Neural cell (in vitro differentiated cells): Measurements from ENCODE around the gene ASB4.

Source experiments
- CTCF ChIP-seq: fragments of 450-650 bp; IDR thresholded peaks from 2 replicates; pipeline ENCODE4 v1.5.1; 2014; ENCODE audit warnings: antibody characterized with exemption, mild to moderate bottlenecking, moderate library complexity; ENCODE audit not compliant: poor library complexity, severe bottlenecking
- EZH2 ChIP-seq: fragments of 200-600, 300-800 bp; shearing (Covaris generic), sonication (generic); IDR thresholded peaks from 2 replicates; pipeline ENCODE4 v1.6.1; 2014; ENCODE audit warnings: antibody characterized with exemption, low read length, borderline replicate concordance, mild to moderate bottlenecking; ENCODE audit not compliant: insufficient read depth, poor library complexity, severe bottlenecking
- MXI1 ChIP-seq: fragments of 450-650 bp; conservative IDR thresholded peaks from 2 replicates; pipeline ENCODE4 v1.6.1; 2014; ENCODE audit warnings: antibody characterized with exemption, mild to moderate bottlenecking; ENCODE audit not compliant: poor library complexity, severe bottlenecking
- POLR2AphosphoS5 ChIP-seq: IDR thresholded peaks from 2 replicates; pipeline ENCODE4 v1.6.1; 2012
- REST ChIP-seq: IDR thresholded peaks from 2 replicates; pipeline ENCODE4 v1.6.1; 2012; ENCODE audit warnings: borderline replicate concordance

DNA sequence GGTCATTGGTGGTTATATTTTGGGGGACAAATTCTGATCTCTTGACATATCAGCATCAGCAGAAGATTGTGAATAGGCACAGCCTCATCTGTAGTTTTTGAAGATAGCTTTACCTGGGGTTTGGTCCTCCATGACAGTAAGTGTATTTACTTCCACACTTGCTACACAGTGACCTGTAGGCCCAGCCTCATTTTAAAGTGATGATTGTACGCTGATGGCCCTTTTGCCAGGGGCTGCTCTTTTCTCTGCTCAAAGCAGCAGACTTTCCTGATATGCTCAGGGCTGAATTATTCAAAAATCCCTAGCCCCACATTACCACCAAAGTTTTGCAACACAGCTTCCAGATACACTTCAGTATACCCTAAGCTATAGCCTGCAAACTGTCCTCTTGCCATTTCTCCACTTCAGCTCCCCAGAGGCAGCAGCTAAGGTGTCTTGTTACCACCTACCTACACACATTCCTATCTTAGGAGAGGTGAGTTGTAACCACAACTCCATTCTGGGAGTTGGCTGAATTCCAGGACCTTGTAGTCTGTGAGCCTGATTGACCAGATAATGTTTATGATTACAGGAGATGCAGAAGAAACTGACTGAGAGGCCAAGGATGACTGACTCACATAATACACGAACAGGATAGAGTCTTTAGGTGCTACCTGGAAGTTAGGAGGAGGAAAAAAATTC lies 6.0 kb downstream of the ASB4 start:
- TF ChIP-seq CTCF (no peak), POLR2AphosphoS5 (no peak), REST (no peak), MXI1 (no peak), EZH2 (no peak)
